WTC11 (cell line): ENCODE measurements around the gene METTL21A. TPM values are rescaled to one million over a fixed set of nuclear protein-coding genes. Genes with fewer than 3 reads are reported as not detected.

ENCODE experiments used
- ATAC-seq: fragments of 200-7000 bp; cut with Tn5 transposase; 2 replicates; pipeline ENCODE4 v1.10.0; 2021; ENCODE audit warnings: mild to moderate bottlenecking, moderate library complexity
- CTCF ChIA-PET: fragments of 300-600 bp; sonication (Branson Sonifier 250); formaldehyde crosslinking; loops from one replicate; lab custom pipeline; 2021; ENCODE audit warnings: antibody characterized with exemption; lab: Charles Lee
- POLR2A ChIA-PET: fragments of 350-600 bp; sonication (Branson Sonifier 250); formaldehyde crosslinking; loops from one replicate; lab custom pipeline; 2021; ENCODE audit warnings: antibody characterized with exemption; lab: Charles Lee
- DNase-seq: peaks from one replicate; pipeline ENCODE4 v3.0.0; 2021; ENCODE audit warnings: low spot score
- H3K27ac Mint-ChIP-seq: 2 replicates; pipeline ENCODE4 v1.8.0; 2021; ENCODE audit warnings: mixed read lengths
- H3K27me3 Mint-ChIP-seq: 2 replicates; pipeline ENCODE4 v1.8.0; 2021; ENCODE audit warnings: low read depth, mild to moderate bottlenecking, moderate library complexity, mixed read lengths
- H3K36me3 Mint-ChIP-seq: 2 replicates; pipeline ENCODE4 v1.8.0; 2021; ENCODE audit warnings: mixed read lengths
- H3K4me1 Mint-ChIP-seq: 2 replicates; pipeline ENCODE4 v1.8.0; 2022; ENCODE audit warnings: mixed read lengths
- H3K4me3 Mint-ChIP-seq: 2 replicates; pipeline ENCODE4 v1.8.0; 2021; ENCODE audit warnings: mild to moderate bottlenecking, moderate library complexity, mixed read lengths
- H3K9me3 Mint-ChIP-seq: 2 replicates; pipeline ENCODE4 v1.8.0; 2021; ENCODE audit warnings: mixed read lengths
- AFF4 ChIP-seq: sonication (generic); formaldehyde crosslinking; IDR thresholded peaks from 2 replicates; pipeline ENCODE4 v1.8.1; 2023; ENCODE audit warnings: mild to moderate bottlenecking, missing genetic modification reagents, borderline replicate concordance
- E2F5 ChIP-seq: sonication (generic); formaldehyde crosslinking; IDR thresholded peaks from 2 replicates; pipeline ENCODE4 v1.8.1; 2022; ENCODE audit warnings: mild to moderate bottlenecking, moderate library complexity, missing genetic modification reagents
- EMX1 ChIP-seq: fragments of 250-450 bp; sonication (Bioruptor Pico); IDR thresholded peaks from 2 replicates; pipeline ENCODE4 v1.8.0; 2021; ENCODE audit warnings: mild to moderate bottlenecking
- ESRRA ChIP-seq: sonication (generic); formaldehyde crosslinking; IDR thresholded peaks from 2 replicates; pipeline ENCODE4 v1.8.1; 2022; ENCODE audit warnings: mild to moderate bottlenecking, missing genetic modification reagents, borderline replicate concordance
- FOXJ3 ChIP-seq: sonication (generic); formaldehyde crosslinking; IDR thresholded peaks from 2 replicates; pipeline ENCODE4 v1.9.0; 2021; ENCODE audit warnings: missing genetic modification reagents, mild to moderate bottlenecking, borderline replicate concordance
- FOXK1 ChIP-seq: sonication (generic); formaldehyde crosslinking; IDR thresholded peaks from 2 replicates; pipeline ENCODE4 v1.8.0; 2022; ENCODE audit warnings: mild to moderate bottlenecking, moderate library complexity, missing genetic modification reagents
- FOXP1 ChIP-seq: sonication (generic); formaldehyde crosslinking; IDR thresholded peaks from 2 replicates; pipeline ENCODE4 v1.8.0; 2022; ENCODE audit warnings: missing genetic modification reagents, mild to moderate bottlenecking, moderate library complexity, borderline replicate concordance
- FOXP4 ChIP-seq: sonication (generic); formaldehyde crosslinking; IDR thresholded peaks from 2 replicates; pipeline ENCODE4 v1.8.0; 2022; ENCODE audit warnings: mild to moderate bottlenecking, missing genetic modification reagents
- JAZF1 ChIP-seq: fragments of 250-450 bp; sonication (Bioruptor Pico); IDR thresholded peaks from 2 replicates; pipeline ENCODE4 v1.9.0; 2021; ENCODE audit warnings: moderate library complexity, mild to moderate bottlenecking, inconsistent platforms
- NFYB ChIP-seq: sonication (generic); formaldehyde crosslinking; conservative IDR thresholded peaks from 2 replicates; pipeline ENCODE4 v1.8.0; 2022; ENCODE audit warnings: low read depth, missing genetic modification reagents
- NR2C2 ChIP-seq: sonication (generic); formaldehyde crosslinking; IDR thresholded peaks from 2 replicates; pipeline ENCODE4 v1.8.0; 2022; ENCODE audit warnings: mild to moderate bottlenecking, missing genetic modification reagents
- PRDM15 ChIP-seq: sonication (generic); formaldehyde crosslinking; IDR thresholded peaks from 2 replicates; pipeline ENCODE4 v1.8.0; 2022; ENCODE audit warnings: missing genetic modification reagents
- PREB ChIP-seq: sonication (generic); formaldehyde crosslinking; IDR thresholded peaks from 2 replicates; pipeline ENCODE4 v1.8.1; 2022; ENCODE audit warnings: mild to moderate bottlenecking, missing genetic modification reagents, moderate library complexity, borderline replicate concordance
- RORB ChIP-seq: fragments of 250-450 bp; sonication (Bioruptor Pico); IDR thresholded peaks from 2 replicates; pipeline ENCODE4 v1.9.0; 2021; ENCODE audit warnings: mild to moderate bottlenecking
- SOX15 ChIP-seq: fragments of 250-450 bp; sonication (Bioruptor Pico); IDR thresholded peaks from 2 replicates; pipeline ENCODE4 v1.9.0; 2021; ENCODE audit warnings: mild to moderate bottlenecking
- ZNF281 ChIP-seq: sonication (generic); formaldehyde crosslinking; IDR thresholded peaks from 2 replicates; pipeline ENCODE4 v1.8.0; 2023; ENCODE audit warnings: mild to moderate bottlenecking, missing genetic modification reagents
- ZSCAN18 ChIP-seq: fragments of 250-450 bp; sonication (Bioruptor Pico); IDR thresholded peaks from 2 replicates; pipeline ENCODE4 v2.1.2; 2022; ENCODE audit warnings: mild to moderate bottlenecking, moderate library complexity
- total RNA-seq: library from RNA; stranded (reverse); gene quantifications from 3 replicates; pipeline ENCODE4 v1.2.3, GENCODE V29; 2021

The METTL21A gene
- total RNA-seq, 1 experiment from 2014 or later = 56.4 TPM

GRCh38 chr2:207616185-207616584 is 9.0 kb downstream of the METTL21A start:
- no peak overlapping the region for H3K4me3 Mint-ChIP-seq
- ChIA-PET POLR2A (no interaction called here), CTCF (no interaction called here)
- H3K27ac Mint-ChIP-seq = no peak overlapping the region
- no peaks in the 10 kb centered on the region for H3K9me3 Mint-ChIP-seq
- no peak for TF ChIP-seq PRDM15 (CRISPR knock-in tag)
- TF ChIP-seq E2F5 (CRISPR knock-in tag) = no peak
- TF ChIP-seq FOXP1 (CRISPR knock-in tag) = no peak
- no peak for TF ChIP-seq FOXP4 (CRISPR knock-in tag)
- no peak for TF ChIP-seq FOXK1
- TF ChIP-seq NR2C2 = no peak
- no peak for TF ChIP-seq ZSCAN18 (CRISPR knock-in tag)
- TF ChIP-seq JAZF1 (CRISPR knock-in tag) = no peak
- no peak for TF ChIP-seq SOX15 (CRISPR knock-in tag)
- TF ChIP-seq PREB = no peak
- no peak for TF ChIP-seq AFF4 (CRISPR knock-in tag)
- no peak for TF ChIP-seq RORB (CRISPR knock-in tag)
- TF ChIP-seq FOXJ3 = no peak
- TF ChIP-seq NFYB (CRISPR knock-in tag) = no peak
- TF ChIP-seq EMX1 = no peak
- no peak for TF ChIP-seq ZNF281
- TF ChIP-seq ESRRA (CRISPR knock-in tag) = no peak
- H3K27me3 Mint-ChIP-seq = no peaks in the 10 kb centered on the region
- no peak for DNase-seq
- H3K36me3 Mint-ChIP-seq = peaks cover 70% of the 10 kb centered on the region
- H3K4me1 Mint-ChIP-seq = peaks cover 7% of the 10 kb centered on the region
- no peak for ATAC-seq
